ENCODE results near the gene DSTN.

DSTN gene

DNA sequence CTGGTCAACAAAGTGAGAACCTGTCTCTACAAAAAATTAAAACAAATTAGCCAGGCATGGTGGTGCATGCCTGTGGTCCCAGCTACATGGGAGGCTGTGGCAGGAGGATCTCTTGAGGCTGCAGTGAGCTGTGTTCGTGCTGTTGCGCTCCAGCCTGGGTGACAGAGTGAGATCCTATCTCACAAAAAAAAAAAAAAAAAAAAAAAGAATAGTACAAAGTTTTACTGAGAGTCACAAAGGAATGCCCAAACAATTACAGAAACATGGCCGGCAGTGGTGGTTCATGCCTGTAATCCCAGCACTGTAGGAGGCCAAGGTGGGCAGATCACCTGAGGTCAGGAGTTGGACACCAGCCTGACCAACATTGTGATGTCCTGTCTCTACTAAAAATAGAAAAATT, 14.8 kb upstream of the DSTN start:
- no peak for DNase-seq

GRCh38 chr20:17556837-17557674, 12.8 kb upstream of the DSTN start:
- no peak for DNase-seq

DNA sequence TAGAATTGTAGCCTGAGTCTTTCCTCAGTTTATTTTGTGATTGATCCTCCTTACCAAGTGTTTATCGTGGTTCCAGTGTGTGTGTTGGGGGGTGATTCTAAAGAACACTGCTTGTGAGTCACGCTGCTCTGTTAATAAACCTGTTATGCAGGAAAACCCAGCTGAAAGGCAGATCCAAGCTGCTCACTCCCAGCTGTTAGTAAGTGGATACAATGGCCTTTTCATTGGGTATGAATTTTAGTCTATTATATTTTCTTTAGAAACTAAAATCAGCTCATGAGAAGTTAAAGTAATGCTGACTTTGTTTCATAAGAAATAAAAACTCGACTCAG, 12.2 kb upstream of the DSTN start:
- DNase-seq = no peak

DNA sequence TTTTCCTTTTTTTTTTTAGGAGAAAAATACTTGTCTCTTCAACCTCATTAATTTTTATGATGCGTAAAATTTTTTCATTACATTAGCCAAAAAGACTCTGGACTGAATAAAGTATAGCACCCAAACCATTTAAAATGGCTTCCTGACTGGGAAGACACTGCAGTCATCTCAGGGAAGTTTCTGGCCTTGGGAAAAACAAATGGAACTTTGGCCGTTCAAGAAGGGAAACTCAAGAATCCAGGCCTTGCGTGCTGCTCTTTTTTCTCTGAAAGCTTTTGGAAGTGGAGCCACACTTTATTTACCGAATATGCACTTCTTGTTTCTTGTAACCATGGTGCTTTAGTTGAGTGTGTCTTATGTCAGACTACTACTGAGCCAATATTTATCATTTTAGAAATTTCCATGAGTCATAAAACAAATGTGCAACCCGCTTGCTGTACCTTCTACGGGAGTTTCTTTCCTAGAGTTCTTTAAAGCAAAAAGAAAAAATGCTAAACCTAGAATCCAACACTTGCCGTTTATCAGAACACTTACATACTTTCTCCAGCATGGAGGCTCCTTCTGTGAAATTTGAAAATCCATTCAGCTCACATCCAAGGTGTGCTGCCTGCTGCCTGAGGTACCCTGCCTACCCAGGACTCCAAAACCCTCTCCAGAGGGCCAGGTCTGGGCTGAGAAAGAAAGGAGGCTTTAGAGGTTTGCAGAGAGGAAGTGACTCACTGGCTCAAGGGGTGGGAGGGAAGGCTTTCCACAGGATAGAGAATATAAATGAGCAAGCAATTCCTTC, 11.5 kb upstream of the DSTN start:
- no peak for DNase-seq

- DNase-seq = no peak
Observed at GRCh38 chr20:17558941-17559304, 11.0 kb upstream of the DSTN start.

GRCh38 chr20:17559338-17559737, 10.5 kb upstream of the DSTN start:
- DNase-seq = no peak

GRCh38 chr20:17560344-17561074, 9.4 kb upstream of the DSTN start:
- DNase-seq = no peak

GRCh38 chr20:17562804-17563305, 7.0 kb upstream of the DSTN start:
- no peak for DNase-seq

DNA sequence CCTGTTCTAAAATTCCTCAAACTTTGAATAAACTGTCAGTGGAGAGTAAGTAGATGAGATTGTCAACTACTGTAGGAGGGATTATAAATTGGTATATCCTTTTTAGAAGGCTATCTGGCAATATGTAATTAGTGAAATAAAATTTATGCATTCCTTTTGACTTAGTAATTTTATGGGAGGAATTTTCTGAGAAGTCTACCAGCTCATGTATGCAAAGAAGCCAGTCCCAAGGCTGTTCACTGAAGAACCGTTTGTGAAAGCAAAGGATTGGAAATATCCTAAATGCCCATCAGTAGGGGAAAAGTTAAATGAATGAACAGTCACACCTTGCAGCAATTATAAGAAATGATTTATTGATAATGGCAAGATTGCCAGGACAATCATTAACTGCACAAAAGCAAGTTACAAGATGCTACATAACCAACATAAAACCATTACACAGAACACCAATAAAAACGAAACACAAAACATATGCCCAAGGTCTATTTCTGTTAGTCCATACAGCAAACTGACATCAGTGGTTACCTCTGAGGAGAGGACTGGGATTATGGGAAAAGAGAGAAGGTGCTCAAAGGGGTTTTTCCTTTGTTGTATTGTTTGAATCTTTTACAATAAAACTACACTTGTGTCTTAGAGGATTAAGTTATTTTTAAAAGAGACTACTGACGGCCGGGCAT, 4.6 kb upstream of the DSTN start:
- DNase-seq = no peak

DNA sequence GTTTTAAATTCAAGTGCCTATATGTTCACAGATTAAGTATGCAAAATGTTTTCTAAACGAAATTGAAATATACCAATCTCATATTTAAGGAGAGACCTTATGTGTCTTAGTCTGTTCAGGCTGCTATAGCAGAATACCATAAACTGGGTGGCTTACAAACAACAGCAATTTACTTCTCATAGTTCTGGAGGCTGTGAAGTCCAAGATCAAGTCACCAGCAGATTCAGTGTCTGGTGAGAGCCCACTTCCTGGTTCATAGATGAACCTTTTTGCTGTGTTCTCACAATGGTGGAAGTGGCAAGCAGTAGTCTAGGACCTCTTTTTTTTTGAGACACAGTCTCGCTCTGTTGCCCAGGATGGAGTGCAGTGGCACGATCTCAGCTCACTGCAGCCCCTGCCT, 3.5 kb upstream of the DSTN start:
- no peak for DNase-seq

DNA sequence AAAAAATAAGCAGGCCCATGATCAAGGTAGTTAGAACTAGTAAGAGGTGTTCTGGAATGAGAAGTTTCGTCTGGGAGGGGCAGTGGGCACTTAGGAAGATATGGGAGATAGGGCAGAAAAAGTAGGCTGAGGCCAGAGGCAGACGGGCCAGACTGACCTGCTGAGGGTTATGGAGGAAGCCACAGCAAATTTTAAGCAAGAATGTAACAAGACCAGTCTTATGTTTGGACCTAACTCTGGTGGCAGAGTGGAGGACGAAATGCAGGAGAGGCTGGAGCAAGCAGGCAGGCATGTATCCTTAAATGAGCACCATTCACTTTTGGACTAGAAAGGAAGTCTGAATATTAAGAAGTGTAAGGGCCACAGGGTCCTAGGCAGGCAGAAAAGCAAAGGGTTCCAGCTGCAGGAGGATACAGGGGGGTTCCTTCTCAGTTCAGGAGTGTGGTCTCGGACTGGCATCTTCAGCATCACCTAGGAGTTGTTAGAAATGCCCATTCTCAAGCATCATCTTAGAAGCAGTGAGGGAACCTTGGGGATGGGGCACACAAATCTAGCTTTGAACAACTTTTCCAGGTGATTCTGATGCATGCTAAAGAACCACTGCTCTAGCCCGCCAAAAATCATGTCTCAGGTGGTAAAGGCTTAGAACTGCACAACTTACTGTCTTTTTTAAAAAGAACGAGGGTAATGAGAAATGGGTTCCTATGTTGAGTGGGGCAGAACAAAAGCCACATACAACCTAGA, 1.7 kb upstream of the DSTN start:
- DNase-seq = no peak

DNA sequence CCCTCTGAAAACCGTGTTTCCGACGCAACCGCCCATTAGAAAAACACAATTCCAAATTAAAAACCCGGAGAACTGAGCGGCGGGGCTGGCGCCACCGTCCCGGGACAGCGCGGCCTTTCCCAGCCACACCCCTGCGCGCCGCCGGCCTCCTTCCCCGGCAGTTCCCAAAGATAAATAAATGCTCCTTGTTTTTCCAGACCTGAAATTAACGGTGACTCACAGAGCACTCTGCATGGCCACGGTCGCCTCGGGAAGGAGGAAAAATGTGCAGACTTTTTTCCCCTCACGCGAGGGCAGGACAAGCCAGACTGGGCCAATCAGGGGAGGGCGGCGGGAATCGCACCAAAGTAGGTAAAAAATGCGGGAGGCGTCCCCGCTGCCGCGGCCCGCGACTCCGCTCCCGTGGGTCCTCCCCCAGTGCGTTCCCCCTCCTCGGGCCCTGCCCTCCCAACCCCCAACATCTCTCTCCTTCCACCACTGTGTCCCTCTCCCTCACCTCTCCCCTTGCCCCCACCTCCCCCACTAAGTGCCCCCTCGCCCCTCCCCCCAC, 828 bp upstream of the DSTN start:
- peak; percentile 41 to 44 for DNase-seq

GRCh38 chr20:17570347-17571152, 675 bp downstream of the DSTN start:
- DNase-seq = peak; percentile 36 to 56

GRCh38 chr20:17571153-17571527, 1.3 kb downstream of the DSTN start:
- DNase-seq = no peak

DNA sequence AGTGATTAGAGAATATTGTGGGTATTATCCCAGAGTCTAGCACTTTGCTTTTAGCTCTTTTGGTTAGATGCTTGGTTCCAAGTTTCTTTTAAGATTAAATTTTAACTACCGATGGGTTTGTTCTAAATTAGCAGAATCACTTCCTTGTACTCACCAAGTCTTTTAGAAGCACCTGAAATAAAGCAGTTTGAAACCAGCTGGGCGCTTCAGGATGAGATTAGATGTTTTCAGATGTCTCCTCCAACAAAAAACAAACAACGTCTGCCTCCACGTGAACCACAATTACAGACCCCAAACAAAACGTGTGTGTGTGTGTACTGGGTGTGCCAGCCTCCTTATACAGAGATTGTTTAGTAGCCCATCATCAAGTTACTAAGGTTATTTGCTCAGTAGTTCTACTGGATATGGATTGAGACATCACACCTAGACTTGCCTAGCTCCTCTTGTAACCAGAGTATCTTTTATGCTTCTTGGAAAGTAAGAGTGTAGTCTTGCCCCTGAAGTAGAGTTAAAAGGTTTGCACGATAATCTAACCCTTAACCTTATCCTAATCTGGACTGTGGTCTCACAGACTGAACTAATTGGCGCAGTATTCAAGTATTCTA, 2.3 kb downstream of the DSTN start:
- DNase-seq = no peak

DNA sequence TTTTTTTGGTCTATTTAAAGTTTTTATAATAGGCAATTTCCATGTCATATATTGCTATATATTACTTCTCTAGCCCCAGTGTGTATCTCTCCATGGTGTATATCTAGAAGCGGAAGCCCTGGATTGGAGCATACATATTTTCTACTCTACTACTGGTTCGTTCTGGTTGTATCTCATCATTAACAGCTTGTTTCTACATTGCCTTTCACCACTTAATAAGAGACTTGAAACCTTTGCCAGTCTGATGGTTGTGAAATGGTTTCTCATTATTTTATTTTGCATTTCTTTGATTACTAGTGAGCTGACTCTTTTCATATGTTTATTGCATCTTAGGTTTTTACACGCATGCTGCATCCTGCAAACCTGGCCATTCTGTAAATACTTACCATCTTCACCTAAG, 3.6 kb downstream of the DSTN start:
- no peak for DNase-seq

DNA sequence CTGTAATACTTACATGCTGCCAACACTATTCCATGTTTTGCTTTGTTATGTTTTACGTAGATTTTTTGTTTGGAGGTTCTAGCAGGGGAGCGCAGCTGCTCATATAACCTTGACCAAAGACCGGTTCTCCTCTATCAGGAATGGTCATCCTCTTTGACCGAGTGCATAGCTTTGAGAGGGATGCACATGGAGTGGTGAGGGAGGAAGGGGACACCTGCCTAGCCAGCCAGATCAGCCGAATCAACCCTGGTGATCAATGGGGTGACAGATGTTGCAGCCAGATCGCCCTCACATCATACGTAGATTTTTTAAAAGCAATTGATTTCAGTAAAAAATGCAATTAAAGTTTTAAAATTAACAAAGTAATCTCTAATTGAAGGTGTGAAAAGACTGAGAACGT, 6.3 kb downstream of the DSTN start:
- DNase-seq = no peak

DNA sequence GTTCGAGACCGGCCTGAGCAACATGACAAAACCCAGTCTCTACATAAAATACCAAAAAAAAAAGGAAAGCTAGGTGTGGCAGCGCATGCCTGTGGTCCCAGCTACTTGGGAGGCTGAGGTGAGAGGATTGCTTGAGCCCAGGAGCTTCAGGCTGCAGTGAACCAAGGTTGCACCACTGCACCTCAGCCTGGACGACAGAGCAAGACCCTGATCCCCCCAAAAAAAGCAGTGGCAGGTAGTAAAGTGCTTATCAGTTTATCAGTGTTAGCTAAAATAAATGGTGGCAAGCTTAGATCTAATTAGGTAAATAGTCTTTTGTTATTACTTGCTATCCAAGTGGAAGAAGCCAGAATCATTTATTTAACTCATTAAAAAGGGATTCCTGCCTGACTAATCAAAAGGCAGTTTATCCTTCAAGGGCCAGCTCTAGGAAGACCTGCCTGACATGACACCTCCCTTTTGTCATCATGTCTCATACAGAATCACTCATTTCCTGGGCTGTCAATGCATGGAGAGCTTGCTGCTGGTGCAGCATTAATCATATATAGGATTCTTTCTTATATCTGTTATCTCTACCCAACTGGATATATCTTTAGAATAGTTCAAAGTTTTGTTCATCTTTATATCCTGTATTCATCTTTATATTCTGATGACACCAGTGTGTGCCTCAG, 9.6 kb downstream of the DSTN start:
- DNase-seq = no peak

- no peak for DNase-seq
Observed at GRCh38 chr20:17580895-17581294, 11.0 kb downstream of the DSTN start.

DNA sequence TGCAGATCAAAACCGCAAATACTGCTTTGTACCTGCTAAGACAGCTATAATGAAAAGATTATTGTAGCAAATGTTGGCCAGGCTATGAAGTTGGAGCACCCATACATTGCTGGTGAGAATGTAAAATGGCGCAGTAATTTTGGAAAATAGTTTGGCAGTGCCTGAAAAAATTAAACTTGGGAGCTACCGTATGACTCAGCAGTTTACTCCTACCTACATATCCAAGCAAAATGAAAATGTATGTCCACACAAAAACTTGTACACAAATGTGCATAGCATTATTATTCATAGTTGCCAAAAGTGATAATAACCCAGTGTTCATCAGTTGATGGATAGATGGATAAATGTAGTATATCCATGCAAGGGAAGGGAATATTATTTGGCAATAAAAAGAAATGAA, 13.3 kb downstream of the DSTN start:
- DNase-seq = no peak

Data from NCI-H1930 (cell line).